SH-SY5Y (cell line): ENCODE measurements around the gene PPP1R15B.

Source experiments
- GATA2 ChIP-seq: IDR thresholded peaks from 2 replicates; pipeline ENCODE4 v1.6.1; 2011; ENCODE audit warnings: mild to moderate bottlenecking, low read depth, low read length
- GATA3 ChIP-seq: IDR thresholded peaks from 2 replicates; pipeline ENCODE4 v1.6.1; 2011; ENCODE audit warnings: low read depth, mild to moderate bottlenecking, low read length, moderate library complexity

DNA sequence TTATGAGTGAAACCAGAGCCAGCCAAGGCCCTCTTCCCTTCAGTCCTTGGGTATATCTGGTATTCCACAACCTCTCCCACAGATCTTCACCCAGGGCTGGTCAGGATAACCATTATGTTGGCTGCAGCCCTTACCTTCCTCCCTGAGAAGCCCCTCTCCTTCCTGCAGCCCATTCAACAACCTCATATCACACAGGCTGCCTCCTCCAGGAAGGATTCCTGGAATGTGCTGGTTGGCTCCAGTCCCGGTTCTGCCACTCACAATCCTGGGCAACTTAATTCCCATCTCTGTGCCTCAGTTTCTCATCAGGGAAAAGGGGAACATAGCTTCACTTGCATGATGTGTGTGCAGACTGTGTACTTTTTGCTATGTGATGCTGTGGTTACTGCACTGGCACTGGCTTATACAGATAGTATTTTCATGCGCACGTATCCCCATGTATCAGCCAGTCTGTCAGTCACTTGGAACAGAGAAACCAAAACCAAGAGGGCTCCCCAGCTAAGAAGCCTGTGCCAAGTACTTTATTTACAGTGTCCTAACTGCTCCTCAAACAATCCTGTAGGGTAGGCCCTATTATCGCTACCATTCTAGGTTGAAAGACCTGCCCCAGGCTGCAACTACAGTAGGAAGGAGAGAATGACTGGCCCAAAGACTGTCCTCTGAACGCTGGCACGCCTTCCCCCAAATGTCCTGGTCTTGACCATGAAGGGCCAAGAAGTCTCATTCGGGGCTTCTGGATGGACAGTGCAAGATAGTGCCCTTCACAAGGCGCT is 39.9 kb upstream of the PPP1R15B start:
- TF ChIP-seq GATA3 (no peak), GATA2 (no peak)
